Stromal cell of bone marrow (primary cell): ENCODE results near the gene MBP.
A peak's percentile ranks its signal among the peaks of the same experiment; 100 is the strongest.
"Not testable (repeated sequence)": the region's sequence is repeated elsewhere in the genome, so short reads cannot be mapped to it uniquely, and the experiment has no call there.

Experiments
- DNase-seq: peaks from one replicate; pipeline ENCODE4 v3.0.0-alpha.2; 2012; ENCODE audit warnings: low read depth

MBP gene

DNA sequence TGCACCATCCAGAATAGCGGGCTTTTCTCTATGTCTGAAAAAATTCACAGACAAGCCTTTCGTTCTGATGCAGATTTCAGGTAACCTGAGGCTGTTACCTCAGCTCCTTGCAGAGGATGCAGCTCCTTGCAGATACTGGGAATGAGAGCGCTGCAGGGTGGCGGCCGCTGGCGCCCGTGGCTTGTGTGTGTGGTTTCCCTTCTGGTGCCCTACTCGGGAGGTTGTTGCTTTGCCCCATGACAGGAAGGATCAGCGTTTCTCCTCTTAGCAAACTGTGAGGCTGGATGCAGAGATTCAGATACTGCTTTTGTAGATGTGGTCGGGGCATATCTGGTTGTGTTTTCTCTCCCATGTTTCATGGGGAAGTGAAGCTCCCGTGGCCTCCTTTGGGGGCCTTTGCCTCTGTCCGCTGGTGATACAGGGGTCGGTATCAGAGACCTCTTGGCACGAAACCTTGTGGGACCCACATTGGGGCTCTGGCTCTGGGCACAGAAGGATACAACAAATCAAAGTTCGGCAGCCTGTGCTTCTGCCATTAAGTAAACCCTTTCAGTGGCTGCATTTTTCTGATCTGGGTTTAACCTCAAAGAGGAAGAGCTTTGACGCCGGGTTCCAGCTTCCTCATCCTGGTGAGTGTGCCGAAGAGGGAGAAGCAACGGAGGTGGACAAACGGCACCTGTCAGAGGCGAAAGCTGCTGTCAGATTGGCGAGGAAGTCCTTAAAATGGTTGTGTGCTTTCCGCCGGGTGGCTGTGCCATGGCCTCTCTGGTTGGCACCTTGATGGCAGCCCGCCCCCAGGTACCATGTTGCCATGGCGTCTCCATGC lies 127.8 kb downstream of the MBP start:
- DNase-seq = no peak

DNA sequence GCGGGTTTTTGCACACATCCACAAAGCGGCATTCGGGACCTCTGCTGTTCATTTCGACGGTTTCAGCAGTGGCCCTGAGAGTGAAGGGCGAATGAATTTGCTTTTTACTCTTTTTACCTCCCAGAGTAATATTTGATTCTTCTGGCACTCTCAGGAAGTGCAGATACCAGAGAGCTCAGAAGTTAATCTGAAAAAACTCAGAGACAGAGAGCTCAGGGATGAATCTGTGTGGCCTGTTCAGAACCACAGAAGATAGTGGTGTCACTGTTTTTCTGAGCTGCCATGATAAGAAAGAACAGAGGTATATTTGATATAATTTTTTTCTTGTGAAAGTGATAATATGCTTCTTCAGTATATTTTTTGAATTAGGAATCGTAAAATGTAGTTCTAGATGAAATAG lies 129.3 kb downstream of the MBP start:
- DNase-seq = no peak

DNA sequence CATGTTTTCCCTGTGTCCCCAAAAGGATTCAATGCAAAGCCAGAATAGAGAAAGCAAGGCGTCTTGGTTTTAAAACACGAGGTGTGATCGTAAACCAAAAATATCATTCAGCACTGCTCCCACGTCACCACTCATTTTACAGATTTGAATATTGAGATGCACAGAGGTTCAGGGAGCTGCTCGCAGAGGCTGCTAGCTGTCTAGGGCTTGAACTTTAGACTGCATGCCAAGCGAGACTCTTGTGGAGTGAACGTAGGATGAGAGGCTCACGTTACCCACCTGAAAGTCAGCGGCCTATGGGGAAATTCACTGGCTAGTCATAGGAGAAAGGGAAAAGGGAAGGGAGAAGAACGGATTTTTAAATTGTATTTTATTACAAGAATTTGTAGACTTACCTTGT lies 130.1 kb downstream of the MBP start:
- DNase-seq = no peak

DNA sequence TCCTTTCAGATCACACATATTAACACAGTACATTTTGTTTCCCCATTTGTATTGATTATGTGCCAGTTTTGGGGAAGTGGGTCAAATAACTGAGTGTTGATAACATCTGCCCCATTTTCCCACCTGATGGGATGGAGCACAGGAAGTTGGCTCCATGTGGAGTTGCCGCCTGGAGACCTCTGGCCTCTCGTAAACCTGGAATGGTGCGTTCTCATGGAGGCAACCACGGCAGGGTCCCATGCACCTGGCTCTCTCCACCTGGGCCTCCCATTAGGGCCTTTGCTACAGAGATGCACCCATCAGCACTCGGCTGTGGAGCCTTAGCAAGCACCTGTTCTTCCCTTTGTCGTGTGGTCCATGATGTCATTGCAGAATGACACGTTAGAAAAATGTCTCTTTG lies 130.6 kb downstream of the MBP start:
- DNase-seq = no peak

DNA sequence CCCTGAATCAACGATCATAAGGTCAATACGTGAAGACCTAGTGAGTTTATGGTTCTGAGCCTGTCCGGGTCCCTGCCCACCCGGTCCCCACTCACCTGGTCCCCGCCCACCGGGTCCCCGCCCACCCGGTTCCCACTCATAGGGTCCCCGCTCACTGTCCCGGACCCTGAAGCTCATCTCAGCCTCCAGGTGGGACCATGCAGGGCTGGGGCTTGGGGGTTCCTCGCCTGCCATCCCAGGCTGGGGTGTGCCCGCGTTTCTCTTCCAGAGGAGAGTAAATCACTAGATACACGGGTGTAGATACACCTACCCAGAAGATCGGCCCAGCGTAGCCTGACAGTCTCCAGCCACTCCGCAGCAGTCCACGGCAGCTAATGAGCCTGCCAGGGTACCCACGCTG lies 131.5 kb downstream of the MBP start:
- no peak for DNase-seq

DNA sequence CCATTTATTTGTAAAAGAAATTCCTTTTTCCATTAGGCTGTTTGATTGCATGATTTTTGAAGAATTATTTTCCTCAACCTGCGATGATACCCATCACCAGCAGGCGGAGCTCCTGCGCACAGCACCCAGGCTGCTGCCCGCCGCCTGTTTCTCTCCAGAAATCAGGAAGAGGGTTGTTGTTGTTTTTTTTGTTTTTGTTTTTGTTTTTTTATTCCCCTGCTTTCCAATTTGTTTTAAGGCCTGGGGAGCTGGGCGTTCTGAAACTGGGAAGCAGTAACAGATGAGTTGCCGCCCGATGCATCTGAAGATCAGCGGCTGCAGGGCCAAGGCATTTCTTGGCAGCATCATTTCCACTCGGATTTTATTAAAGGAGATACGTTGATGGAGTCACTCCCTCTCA lies 132.1 kb downstream of the MBP start:
- peak; percentile 8 for DNase-seq

DNA sequence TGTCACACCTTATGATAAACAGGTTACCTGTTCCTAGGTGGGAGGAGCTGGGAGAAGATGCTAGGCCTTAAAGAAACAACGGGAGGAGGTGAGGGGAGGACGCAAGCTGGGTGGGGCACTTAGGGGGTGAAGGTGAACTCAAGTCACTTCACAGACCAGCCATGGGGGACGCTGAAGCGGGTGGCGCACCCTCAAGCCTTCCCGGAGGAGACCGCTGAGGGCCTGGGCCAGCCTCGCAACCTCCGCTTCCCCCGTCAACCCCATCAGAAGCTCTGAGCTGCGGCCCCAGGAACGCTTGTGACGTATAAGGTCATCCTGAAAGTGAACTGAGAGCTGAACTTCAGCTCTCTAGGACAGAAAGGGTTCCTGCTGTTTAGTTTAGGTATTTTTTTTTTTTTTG lies 133.5 kb downstream of the MBP start:
- no peak for DNase-seq

DNA sequence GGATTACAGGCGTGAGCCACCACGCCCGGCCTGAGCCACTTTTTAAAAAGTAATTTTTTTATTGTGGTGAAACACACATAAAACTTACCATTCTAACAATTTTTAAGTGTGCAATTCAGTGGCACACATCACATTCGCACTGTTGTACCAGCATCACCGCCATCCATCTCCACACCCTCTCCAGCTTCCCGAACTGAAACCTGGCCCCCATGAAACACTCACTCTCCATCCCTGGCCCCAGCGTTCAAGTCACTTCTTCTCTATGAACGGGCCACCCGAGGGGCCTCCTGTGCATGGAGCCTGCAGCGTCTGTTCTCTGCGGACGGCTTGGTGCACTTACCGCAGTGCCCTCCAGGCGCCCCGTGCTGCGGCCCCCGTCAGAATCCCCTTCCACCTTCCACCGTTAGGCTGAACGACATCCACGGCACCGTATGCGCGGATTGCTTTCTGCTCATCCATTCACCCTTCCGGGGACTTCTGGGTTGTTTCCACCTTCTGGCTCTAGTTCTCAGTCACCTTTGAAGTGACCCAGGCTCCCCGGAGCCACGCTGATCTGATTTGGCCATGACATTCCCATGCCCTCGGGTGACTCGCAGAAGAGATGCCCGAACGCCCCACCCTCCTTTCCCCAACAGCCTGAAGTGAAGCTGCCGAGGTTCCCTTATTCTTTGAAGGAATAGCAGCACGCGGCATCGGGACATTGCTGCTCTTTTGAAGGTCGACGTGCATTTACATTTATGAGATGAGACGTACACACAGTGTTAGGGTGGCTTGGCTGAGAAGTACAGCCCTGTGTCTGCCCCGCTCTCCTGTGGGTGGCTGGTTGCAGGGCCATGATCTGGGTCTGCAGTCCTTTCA lies 134.4 kb downstream of the MBP start:
- DNase-seq = no peak

DNA sequence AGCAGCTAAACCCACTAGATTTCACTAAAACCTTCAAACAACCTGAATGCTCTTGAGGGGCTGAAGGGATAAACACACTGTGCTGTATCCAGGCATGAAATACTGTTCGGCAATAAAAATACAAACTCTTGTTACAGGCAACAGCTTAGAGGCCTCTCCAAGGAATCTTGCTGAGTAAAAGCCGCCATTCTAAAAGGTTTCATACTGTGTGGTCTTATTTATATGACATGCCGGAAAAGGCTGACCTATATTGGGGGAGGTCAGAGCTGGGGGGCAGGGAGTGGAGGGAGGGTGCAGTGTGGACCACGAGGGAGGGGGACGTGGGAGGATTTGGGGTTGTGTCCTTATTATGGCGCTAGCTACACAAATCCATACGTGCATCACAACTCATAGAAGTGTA lies 136.2 kb downstream of the MBP start:
- DNase-seq = no peak

DNA sequence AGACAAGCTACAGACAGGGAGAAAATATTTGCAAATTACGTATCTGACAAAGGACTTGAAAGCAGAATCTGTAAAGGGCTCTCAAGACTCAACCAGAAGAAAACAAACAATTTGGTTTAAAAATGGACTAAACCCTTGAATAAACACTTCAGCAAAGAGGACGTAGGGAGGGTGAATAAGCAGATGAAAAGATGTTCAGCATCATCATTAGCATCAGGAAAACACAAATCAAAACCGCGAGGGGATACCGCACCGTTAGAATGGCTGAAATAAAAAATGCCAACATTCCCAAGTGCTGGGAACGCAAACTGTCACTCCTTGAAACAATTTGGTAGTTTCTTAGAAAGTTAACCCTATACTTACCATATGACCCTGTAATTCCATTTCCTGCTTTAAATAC lies 136.7 kb downstream of the MBP start:
- no peak for DNase-seq

DNA sequence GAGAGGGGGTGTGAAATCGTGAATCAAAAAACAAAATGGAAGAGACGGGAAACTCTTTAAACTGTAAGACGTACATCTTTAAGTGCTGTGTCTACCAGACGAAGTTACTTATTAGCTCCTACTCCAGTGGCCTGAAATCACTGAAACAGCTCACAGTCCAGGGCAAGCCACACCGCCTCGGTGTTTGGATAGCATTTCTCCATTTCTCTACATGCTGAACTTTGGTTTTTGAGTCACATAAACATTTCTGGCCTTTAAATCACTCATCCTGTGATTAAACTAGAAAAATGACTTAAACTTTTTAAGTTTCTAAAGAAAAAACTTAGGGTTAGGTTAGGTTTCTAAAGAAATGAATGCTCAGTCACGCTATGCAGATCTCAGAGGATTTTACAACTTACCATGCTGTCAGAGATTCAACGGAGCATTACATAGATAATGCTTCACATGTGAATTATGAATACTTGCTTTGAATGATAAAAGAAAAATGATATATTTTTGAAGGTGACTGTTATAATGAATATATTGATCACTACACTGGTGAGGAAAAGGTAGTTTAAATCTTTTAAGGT lies 138.4 kb downstream of the MBP start:
- peak; percentile 18 for DNase-seq

DNA sequence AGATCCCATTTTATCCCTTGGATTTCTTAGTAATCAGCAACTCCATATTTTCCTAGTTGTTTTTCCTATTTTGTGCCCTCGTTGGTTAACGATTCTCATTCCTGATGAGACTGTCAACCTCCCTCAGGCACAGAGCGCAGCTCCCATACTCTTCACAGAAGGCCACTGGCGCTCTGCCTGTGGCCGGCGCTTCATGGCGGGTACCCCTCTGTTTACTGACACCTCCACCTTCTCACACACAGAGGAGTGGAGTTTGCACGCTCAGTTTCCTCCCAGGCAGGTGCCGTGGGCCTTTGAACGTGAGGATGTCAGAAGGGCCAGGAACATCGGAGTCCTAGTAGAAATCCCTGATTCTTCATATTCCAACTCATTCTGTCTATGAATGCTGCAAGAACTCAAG lies 139.0 kb downstream of the MBP start:
- DNase-seq = no peak

DNA sequence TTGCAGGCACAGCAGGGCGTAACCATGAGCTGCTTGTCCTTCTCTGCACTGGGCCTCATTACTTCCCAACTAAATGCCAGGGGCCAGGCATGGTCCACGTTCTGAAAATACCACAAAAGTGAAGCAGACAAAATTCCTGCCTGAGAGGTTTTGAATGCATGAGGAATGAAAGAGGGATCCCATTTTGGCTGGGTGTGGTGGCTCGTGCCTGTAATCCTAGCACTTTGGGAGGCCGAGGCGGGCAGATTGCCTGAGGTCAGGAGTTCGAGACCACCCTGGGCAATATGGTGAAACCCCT lies 139.5 kb downstream of the MBP start:
- no peak for DNase-seq

DNA sequence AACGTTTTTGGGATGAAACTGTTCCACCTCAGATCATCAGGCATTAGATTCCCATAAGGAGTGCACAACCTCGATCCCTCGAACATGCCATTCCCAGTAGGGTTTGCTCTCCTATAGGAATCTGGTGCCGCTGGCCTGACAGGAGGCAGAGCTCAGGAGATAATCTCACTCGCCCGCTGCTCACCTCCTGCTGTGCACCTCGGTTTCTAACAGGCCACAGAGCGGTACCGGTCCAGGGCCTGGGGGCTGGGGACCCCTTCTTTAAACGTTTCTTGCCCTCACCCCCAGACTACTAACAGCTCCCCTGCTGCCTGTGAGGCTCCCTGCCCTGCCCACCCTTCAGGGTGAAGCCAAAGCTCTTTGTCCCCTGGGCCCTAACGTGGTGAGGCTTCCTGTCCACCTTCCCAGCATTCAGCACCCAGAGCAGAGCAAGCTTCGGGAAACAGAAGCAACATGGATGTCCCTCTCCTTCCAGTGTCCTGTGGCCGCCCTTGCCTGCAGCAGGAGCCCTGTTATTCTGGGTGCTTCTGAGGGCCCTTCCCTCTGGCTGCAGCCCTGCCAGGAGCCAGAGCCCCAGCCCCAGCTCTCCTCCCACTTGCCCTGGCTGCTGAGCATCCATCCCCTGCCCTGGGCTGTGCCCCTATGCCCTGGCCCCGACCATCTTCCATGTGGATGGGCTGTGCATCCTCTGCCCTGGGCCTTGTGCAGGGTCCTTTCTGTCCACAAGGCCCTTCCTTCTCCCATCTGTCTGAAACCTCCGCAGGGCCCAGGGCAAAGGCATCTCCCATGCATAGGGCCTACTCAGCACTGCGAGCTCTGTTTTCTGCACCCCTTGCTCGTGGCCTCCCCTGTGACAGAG lies 140.1 kb downstream of the MBP start:
- no peak for DNase-seq

DNA sequence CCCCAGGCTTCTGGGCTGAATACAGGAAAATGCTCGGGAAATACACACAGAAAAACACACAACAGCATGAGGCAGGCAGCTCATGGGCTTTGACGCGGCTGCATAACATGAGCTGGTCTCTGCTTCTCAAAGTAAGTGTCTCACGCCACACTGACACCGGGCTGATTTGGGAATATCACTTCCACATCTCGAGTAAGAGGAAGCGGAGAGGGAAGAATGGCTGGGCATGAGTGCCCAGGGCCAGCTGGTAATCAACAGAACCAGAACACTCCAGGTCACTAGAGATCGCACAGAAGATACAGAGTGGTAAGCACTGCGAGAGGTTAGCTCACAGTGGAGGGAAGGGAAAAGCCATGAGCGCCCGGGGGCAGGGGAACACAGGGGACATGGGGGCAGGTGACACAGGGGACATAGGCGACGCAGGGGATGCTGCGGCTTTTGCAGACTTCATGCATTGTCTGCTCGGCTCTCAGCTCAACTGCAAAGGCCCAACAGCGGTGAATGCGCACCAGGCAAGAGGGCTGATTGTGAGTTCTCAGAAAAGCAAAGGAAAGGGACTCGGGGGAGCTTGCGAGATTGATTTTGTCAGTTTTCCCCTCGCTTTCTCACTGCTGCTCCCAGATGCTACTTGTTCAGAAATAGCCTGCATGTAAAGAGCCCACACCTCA lies 141.4 kb downstream of the MBP start:
- DNase-seq = no peak

DNA sequence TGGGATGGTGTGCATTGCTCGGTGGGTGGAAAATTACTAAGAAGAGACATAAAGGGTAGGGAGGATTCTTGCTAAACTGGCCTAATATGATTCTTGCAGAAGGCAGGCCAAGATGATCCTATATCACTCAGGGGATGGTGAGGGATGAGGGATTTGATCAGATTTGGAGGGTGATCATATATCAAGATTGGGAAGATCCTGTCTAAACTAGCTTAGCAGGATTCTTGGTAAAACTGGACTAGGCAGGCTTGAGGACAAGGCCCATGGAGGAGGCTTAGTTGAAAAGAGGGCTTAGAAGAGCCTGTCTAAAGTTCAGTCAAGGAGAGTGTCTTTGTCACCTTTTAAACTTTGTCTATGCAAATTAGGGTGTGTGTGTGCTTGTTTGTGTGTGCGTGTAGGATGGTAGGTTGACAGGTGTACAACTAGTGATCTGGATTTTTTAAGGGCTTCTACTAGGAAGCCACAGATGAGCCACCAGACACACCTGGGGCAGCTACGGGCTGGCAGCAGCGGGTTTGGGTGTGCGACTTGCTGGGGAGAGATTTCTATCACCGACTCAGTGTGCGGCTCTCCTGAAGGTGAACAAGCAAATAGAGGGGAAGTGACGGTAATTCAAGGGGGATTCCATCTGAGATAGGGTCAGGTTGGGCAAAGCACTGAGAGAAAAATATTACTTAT lies 142.1 kb downstream of the MBP start:
- not testable (repeated sequence) for DNase-seq

DNA sequence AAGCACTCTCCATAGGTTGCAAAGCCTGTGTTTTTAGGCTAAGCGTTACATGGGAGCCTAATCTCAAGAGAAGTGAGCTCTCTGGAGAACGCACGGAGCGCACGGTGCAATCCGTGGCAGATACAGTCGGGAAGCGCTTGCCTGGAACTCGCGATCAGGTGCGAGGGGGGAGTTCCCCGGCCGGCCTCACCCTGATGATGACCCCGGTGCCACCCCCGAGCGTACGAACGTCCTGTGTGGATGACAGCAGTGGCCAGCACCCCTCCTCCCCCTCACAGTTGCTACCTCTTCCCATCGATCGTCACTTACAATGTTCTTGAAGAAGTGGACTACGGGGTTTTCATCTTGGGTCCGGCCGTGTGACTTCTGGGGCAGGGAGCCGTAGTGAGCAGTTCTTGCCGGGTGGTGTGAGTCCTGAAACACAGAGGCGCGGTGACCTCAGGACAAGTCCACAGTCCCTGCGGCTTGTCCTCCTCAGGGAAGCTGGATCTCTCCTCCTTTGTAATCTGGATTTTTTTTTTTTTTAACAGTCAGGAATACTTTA lies 142.9 kb downstream of the MBP start:
- no peak for DNase-seq

DNA sequence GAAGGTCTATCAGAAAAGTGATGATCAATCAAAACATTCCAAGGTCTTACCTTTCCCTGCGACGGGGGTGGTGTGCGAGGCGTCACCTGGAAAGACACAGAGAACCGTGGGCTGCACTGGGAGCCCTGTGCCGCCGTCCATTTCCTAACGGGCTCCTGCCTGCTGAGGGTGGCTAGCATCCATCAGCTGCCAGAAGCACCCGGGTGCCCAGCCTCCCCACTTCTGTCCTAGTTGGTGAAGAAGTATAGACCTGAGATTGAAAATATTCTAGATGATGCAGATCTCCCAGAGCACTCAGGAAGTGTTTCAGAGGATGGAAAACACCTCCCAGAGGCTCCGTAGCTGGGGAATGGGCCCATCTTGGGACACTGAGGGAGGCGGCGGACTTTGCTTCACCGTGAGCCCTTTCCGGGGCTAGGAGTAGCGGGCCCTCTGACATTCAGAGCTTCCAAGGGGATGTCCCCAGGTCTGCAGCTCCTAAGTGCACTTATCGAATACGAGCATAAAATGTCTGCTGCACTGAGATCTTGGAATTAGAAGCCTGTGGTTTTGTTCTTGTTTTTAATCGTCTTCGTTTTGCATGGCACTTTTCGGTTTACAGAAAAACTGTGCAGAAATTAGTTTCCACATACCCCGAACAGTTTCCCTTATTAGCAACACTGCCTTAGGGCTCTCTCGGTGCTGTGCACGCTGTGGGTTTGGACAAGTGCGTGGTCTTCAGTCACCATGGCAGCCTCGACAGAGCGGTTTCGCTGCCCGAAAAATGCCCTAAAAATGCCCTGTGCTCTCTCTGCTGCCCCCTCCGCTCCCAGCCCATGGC lies 143.5 kb downstream of the MBP start:
- DNase-seq = no peak

DNA sequence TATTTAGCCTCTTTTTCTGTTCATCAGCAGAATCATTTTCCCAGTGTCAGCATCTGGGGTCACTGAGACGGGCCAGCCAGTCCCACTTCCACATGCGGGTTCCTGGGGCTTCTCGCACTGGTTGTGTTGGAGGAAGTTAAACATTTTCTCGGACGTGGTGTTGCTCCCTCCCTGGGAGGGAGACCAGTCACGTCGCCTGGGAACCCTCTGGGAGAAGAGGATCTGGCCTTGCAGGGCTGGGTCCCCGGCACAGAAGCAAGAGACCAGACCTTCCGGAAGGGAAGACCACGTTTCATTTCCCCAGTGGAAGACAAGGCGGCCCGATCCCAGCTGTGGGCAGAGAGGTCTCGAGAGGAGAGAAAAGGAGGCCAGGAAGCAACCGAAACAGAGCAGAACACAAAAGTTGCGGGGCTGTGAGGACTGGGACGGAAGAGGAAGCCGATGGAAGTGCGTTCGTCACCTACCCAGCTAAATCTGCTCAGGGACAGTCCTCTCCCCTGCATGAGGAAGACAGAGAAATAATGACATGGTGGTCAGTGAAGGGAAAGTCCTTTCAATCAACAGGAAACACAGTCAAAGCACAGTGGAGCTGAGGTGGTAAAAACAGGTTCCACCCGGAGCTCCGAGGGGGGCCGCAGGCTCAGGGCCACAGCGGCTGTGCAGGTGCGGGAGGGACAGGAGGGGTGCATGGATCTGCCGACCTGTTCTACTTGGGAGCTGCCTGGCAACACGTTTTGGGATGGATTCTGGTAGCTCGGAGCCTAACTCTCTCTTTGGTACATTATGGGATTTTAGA lies 144.4 kb downstream of the MBP start:
- no peak for DNase-seq
